Measurements from ENCODE around the gene STK39. TPM values are rescaled to one million over a fixed set of nuclear protein-coding genes. Genes with fewer than 3 reads are reported as not detected.

The STK39 gene
- total and polyA plus RNA-seq, 2 of the 4 experiments (the other 2 are of a cell fraction) = 11.8 to 16.4 TPM

DNA sequence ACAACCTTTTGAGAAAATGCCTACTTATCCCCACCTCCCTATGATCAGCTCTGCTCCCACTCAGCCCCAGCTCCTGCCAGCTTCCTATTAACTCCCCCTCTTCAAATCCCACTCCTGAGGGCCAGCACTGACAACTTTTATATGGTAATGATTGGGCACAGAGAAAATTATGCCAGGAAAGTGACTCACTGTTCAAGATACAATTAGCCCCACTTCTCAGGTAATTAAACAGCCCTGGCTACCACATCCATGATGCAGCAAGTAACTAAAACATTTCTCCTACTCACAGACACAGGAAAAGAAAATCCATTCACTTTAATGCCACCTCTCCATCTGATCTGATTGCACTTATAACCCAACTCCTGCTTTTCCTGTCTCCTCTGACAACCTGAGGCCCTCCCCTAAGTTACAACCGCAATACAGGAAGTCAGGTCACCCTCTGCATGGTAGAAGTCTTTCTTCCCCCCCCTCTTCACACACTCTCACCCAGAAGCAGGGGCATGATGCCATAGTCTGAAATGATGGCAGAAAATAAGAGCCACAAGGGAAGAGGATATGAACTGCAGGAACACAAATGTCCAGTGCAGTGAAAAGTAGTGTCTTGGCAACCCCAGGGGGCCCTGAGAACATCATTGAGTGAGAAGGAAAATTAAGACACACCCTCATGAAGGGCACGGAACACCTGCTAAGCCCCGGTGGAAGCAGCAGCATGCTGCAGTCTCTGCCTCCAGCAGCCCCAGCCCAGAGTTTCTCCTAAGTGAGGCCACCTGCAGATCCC, 54.4 kb downstream of the STK39 start:
- H3K14ac ChIP-seq (replicated peaks; ENCODE audit: low read depth, low read length) = peak overlapping the region; percentile 17; the same call in 1 of the 2 replicates
- H4K8ac ChIP-seq (ENCODE audit: low read depth in 2 of 2, low read length in 2 of 2) = no peak overlapping the region
- ATAC-seq (ENCODE audit: low read depth) = no peak
- H3K79me1 ChIP-seq (ENCODE audit: low read depth in 1 of 2, low read length in 2 of 2) = peaks cover 47 to 82% of the 10 kb centered on the region in 2 experiments
- no peak overlapping the region for H3K56ac ChIP-seq (ENCODE audit: extremely low read depth, insufficient read depth, low read length)
- peak overlapping the region; percentile 11; the same call in 1 of the 2 replicates for H3K4ac ChIP-seq (ENCODE audit: low read depth, low read length)
- H4K91ac ChIP-seq (ENCODE audit: insufficient read depth, low read depth, low read length) = no peak overlapping the region
- H4K5ac ChIP-seq (ENCODE audit: low read depth, low read length) = no peak overlapping the region
- H2AK5ac ChIP-seq (ENCODE audit: low read depth, low read length) = peak overlapping the region; percentile 33; the same call in 1 of the 2 replicates
- H2BK20ac ChIP-seq (ENCODE audit: low read depth, low read length) = no peak overlapping the region; the same call in 1 of the 2 replicates
- H2AFZ ChIP-seq (replicated peaks; ENCODE audit: low read length, poor library complexity) = no peak overlapping the region
- 0 out of 2 replicates have a peak overlapping the region, but pooled peaks have one; percentile 11 for H3K18ac ChIP-seq (ENCODE audit: low read depth, low read length)
- H2BK15ac ChIP-seq (ENCODE audit: low read depth, low read length) = 0 out of 3 replicates have a peak overlapping the region, but pooled peaks have one; percentile 31
- no CpG with 5 or more reads among the region's 3 CpGs for WGBS, 2 experiments (ENCODE audit: extremely low coverage in 2 of 2, insufficient read length in 1 of 2)
- no TSS peak for BruUV-seq (replicated peaks)
- CTCF ChIA-PET = no interaction called here
- in situ Hi-C loops (cut with MboI; ENCODE audit: low sequenced_read_pairs) = no loop called here
- dilution Hi-C loops (cut with HindIII; ENCODE audit: low sequenced_read_pairs, unreplicated experiment) = no loop called here
- H4K20me1 ChIP-seq (ENCODE audit: insufficient read depth, low read length) = peaks cover 8% of the 10 kb centered on the region; the same call in 1 of the 2 replicates
- no peak overlapping the region for H3K9ac ChIP-seq (ENCODE audit: low read depth, low read length)
- POLR2A ChIA-PET (ENCODE audit: unreplicated experiment) = no interaction called here
- no peaks in the 10 kb centered on the region for H3K27me3 ChIP-seq (ENCODE audit: control insufficient read depth, insufficient read depth, low read length)
- DNase-seq = no peak
- no peaks in the 10 kb centered on the region for H3K9me3 ChIP-seq (ENCODE audit: control insufficient read depth, insufficient read depth, low read length)
- peaks cover 17% of the 10 kb centered on the region for H3K4me1 ChIP-seq (ENCODE audit: control insufficient read depth, insufficient read depth, low read length)
- intact Hi-C loops (cut with micrococcal nuclease) = no loop called here
- peak overlapping the region; percentile 57 for H2AK9ac ChIP-seq (replicated peaks; ENCODE audit: low read depth, low read length, poor library complexity)
- no peak overlapping the region for H3K4me3 ChIP-seq (ENCODE audit: insufficient read depth, low read depth, low read length)
- H3K9me1 ChIP-seq (ENCODE audit: insufficient read depth, low read length) = peaks cover 27% of the 10 kb centered on the region
- no peak overlapping the region; the same call in 1 of the 2 replicates for H2BK120ac ChIP-seq (ENCODE audit: low read depth, low read length)
- no peak overlapping the region for H2BK5ac ChIP-seq (ENCODE audit: low read depth, low read length, poor library complexity, severe bottlenecking)
- no peak overlapping the region for H3K4me2 ChIP-seq (ENCODE audit: low read depth, low read length)
- H3K27ac ChIP-seq (ENCODE audit: insufficient read depth, low read length) = no peak overlapping the region
- H3K23ac ChIP-seq (ENCODE audit: low read depth, low read length) = 0 out of 2 replicates have a peak overlapping the region, but pooled peaks have one; percentile 46
- H3K36me3 ChIP-seq (ENCODE audit: control insufficient read depth, insufficient read depth, low read length) = no peaks in the 10 kb centered on the region
- TF ChIP-seq, protein P1, sequence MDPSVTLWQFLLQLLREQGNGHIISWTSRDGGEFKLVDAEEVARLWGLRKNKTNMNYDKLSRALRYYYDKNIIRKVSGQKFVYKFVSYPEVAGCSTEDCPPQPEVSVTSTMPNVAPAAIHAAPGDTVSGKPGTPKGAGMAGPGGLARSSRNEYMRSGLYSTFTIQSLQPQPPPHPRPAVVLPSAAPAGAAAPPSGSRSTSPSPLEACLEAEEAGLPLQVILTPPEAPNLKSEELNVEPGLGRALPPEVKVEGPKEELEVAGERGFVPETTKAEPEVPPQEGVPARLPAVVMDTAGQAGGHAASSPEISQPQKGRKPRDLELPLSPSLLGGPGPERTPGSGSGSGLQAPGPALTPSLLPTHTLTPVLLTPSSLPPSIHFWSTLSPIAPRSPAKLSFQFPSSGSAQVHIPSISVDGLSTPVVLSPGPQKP (IDR thresholded peaks at IDR 0.05; ENCODE audit: borderline replicate concordance, low read depth, low read length) = no peak
- TF ChIP-seq BHLHE40 (IDR thresholded peaks at IDR 0.05; ENCODE audit: low read depth, low read length) (no peak), MAFK (IDR thresholded peaks at IDR 0.05; ENCODE audit: low read depth, low read length) (no peak), MAZ (IDR thresholded peaks at IDR 0.05; ENCODE audit: borderline replicate concordance, low read depth, low read length) (no peak), FOS (IDR thresholded peaks at IDR 0.05; ENCODE audit: low read depth, low read length) (no peak), NFE2L2 (IDR thresholded peaks at IDR 0.05; ENCODE audit: low read depth, low read length) (no peak), SMC3 (IDR thresholded peaks at IDR 0.05; ENCODE audit: low read depth, low read length) (no peak), MXI1 (IDR thresholded peaks at IDR 0.05; ENCODE audit: borderline replicate concordance, low read depth, low read length) (no peak), RAD21 (IDR thresholded peaks at IDR 0.05; ENCODE audit: low read length) (no peak), RCOR1 (IDR thresholded peaks at IDR 0.05; ENCODE audit: insufficient replicate concordance, low read length) (no peak), RFX5 (IDR thresholded peaks at IDR 0.05; ENCODE audit: low read depth, low read length) (no peak), CEBPB (IDR thresholded peaks at IDR 0.05; ENCODE audit: low read depth, low read length) (no peak)
- TF ChIP-seq, protein P2, sequence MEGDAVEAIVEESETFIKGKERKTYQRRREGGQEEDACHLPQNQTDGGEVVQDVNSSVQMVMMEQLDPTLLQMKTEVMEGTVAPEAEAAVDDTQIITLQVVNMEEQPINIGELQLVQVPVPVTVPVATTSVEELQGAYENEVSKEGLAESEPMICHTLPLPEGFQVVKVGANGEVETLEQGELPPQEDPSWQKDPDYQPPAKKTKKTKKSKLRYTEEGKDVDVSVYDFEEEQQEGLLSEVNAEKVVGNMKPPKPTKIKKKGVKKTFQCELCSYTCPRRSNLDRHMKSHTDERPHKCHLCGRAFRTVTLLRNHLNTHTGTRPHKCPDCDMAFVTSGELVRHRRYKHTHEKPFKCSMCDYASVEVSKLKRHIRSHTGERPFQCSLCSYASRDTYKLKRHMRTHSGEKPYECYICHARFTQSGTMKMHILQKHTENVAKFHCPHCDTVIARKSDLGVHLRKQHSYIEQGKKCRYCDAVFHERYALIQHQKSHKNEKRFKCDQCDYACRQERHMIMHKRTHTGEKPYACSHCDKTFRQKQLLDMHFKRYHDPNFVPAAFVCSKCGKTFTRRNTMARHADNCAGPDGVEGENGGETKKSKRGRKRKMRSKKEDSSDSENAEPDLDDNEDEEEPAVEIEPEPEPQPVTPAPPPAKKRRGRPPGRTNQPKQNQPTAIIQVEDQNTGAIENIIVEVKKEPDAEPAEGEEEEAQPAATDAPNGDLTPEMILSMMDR (conservative IDR thresholded peaks at IDR 0.05; ENCODE audit: low read depth, low read length) = no peak
- TF ChIP-seq, protein P3, sequence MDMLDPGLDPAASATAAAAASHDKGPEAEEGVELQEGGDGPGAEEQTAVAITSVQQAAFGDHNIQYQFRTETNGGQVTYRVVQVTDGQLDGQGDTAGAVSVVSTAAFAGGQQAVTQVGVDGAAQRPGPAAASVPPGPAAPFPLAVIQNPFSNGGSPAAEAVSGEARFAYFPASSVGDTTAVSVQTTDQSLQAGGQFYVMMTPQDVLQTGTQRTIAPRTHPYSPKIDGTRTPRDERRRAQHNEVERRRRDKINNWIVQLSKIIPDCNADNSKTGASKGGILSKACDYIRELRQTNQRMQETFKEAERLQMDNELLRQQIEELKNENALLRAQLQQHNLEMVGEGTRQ (IDR thresholded peaks at IDR 0.05; ENCODE audit: low read depth, low read length) = no peak
